HUES6 (cell line): Measurements from ENCODE around the gene CD69.

Experiments used
- H3K27ac ChIP-seq: 2 replicates; pipeline ENCODE4 v1.7.0; 2013; ENCODE audit warnings: low read depth, mild to moderate bottlenecking, low read length, inconsistent platforms
- H3K27me3 ChIP-seq: 2 replicates; pipeline ENCODE4 v1.6.1; 2013; ENCODE audit warnings: low read length; ENCODE audit not compliant: control insufficient read depth, insufficient read depth
- H3K36me3 ChIP-seq: 2 replicates; pipeline ENCODE4 v1.6.1; 2013; ENCODE audit warnings: low read length; ENCODE audit not compliant: control insufficient read depth, insufficient read depth
- H3K4me1 ChIP-seq: 2 replicates; pipeline ENCODE4 v1.6.1; 2013; ENCODE audit warnings: low read length; ENCODE audit not compliant: control insufficient read depth, insufficient read depth
- H3K4me3 ChIP-seq: 2 replicates; pipeline ENCODE4 v1.5.1; 2013; ENCODE audit warnings: low read depth, low read length
- H3K9ac ChIP-seq: one replicate; pipeline ENCODE4 v1.6.1; 2013; ENCODE audit warnings: mild to moderate bottlenecking, low read length
- H3K9me3 ChIP-seq: 2 replicates; pipeline ENCODE4 v1.6.1; 2013; ENCODE audit warnings: low read depth, low read length; ENCODE audit not compliant: control insufficient read depth, insufficient read depth

The CD69 gene

GRCh38 chr12:9760699-9761418 is at the start of gene CD69:
Gene CD69 (minus strand): TSS chr12:9760901. CDS start chr12:9760820, 81 bp downstream.
- no peaks in the 10 kb centered on the region for H3K27me3 ChIP-seq
- no peak within 1 kb of the TSS for H3K4me3 ChIP-seq
- H3K4me1 ChIP-seq: peaks cover 5% of the 10 kb centered on the region; the same call in 1 of the 2 replicates
- H3K9me3 ChIP-seq: no peaks in the 10 kb centered on the region
- H3K27ac ChIP-seq: no peak within 1 kb of the TSS
- H3K36me3 ChIP-seq: no peaks in the 10 kb centered on the region
- H3K9ac ChIP-seq: no peak within 1 kb of the TSS

GRCh38 chr12:9809866-9810265 is 49.2 kb upstream of the CD69 start:
- no peak overlapping the region for H3K4me3 ChIP-seq
- H3K9ac ChIP-seq: no peak overlapping the region
- H3K9me3 ChIP-seq: no peaks in the 10 kb centered on the region
- no peak overlapping the region for H3K27ac ChIP-seq
- 0 out of 2 replicates have a peak, but pooled peaks cover 4% of the 10 kb centered on the region for H3K4me1 ChIP-seq
- H3K36me3 ChIP-seq: no peaks in the 10 kb centered on the region
- H3K27me3 ChIP-seq: no peaks in the 10 kb centered on the region

GRCh38 chr12:9809338-9809737 is 48.6 kb upstream of the CD69 start:
- no peak overlapping the region for H3K4me3 ChIP-seq
- H3K36me3 ChIP-seq: no peaks in the 10 kb centered on the region
- no peaks in the 10 kb centered on the region for H3K27me3 ChIP-seq
- no peaks in the 10 kb centered on the region for H3K9me3 ChIP-seq
- no peak overlapping the region for H3K9ac ChIP-seq
- H3K4me1 ChIP-seq: 0 out of 2 replicates have a peak, but pooled peaks cover 4% of the 10 kb centered on the region
- no peak overlapping the region for H3K27ac ChIP-seq

DNA sequence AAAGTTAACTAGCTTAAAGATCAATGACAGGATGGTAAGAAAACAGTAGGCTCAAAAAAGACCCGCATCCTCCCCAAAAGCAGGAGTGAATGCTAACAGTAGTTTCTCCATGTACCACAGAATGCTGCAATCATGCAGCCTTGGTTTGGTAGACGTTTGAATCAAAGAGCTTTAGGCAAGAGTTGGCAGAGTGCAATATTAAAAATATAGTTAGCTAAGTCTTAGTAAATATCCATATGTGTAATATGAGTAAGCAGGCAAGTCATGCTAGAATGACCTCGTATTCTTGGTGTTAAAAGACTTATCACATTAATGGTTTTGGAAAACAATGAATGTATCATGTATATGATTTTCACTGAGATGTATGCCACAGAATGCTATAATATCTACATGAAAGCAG is 47.8 kb upstream of the CD69 start:
- Histone ChIP-seq H3K9ac (no peak overlapping the region), H3K4me1 (no peaks in the 10 kb centered on the region), H3K27me3 (no peaks in the 10 kb centered on the region), H3K4me3 (no peak overlapping the region), H3K27ac (no peak overlapping the region), H3K36me3 (no peaks in the 10 kb centered on the region), H3K9me3 (no peaks in the 10 kb centered on the region)

DNA sequence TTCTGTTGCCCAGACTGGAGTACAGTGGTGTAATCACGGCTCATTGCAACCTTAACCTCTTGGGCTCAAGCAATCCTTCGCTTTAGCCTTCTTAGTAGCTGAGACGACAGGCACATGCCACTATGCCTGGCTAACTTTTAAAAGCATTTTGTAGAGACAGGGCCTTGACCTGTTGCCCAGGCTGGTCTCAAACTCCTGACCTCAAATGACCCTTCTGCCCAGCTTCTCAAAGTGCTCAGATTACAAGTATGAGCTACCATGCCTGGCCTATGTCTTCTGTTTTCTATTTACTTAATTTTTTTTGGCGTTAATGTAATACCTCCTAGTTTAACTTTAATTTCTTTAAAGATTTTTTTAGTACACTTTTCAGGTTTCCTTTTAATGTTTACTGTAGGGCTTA is 46.0 kb upstream of the CD69 start:
- Histone ChIP-seq H3K9me3 (no peaks in the 10 kb centered on the region), H3K27ac (no peak overlapping the region), H3K4me1 (no peaks in the 10 kb centered on the region), H3K9ac (no peak overlapping the region), H3K4me3 (no peak overlapping the region), H3K36me3 (no peaks in the 10 kb centered on the region), H3K27me3 (no peaks in the 10 kb centered on the region)

- no peak overlapping the region for H3K9ac ChIP-seq
- H3K27me3 ChIP-seq: no peaks in the 10 kb centered on the region
- H3K36me3 ChIP-seq: no peaks in the 10 kb centered on the region
- H3K4me1 ChIP-seq: no peaks in the 10 kb centered on the region
- H3K27ac ChIP-seq: no peak overlapping the region
- H3K9me3 ChIP-seq: no peaks in the 10 kb centered on the region
- H3K4me3 ChIP-seq: no peak overlapping the region
Measured at GRCh38 chr12:9805883-9806282, 45.2 kb upstream of the CD69 start.

GRCh38 chr12:9799961-9800360 is 39.3 kb upstream of the CD69 start:
- Histone ChIP-seq H3K27ac (no peak overlapping the region), H3K4me1 (no peaks in the 10 kb centered on the region; the same call in 1 of the 2 replicates), H3K36me3 (no peaks in the 10 kb centered on the region), H3K9ac (no peak overlapping the region), H3K27me3 (no peaks in the 10 kb centered on the region), H3K4me3 (no peak overlapping the region), H3K9me3 (no peaks in the 10 kb centered on the region)

DNA sequence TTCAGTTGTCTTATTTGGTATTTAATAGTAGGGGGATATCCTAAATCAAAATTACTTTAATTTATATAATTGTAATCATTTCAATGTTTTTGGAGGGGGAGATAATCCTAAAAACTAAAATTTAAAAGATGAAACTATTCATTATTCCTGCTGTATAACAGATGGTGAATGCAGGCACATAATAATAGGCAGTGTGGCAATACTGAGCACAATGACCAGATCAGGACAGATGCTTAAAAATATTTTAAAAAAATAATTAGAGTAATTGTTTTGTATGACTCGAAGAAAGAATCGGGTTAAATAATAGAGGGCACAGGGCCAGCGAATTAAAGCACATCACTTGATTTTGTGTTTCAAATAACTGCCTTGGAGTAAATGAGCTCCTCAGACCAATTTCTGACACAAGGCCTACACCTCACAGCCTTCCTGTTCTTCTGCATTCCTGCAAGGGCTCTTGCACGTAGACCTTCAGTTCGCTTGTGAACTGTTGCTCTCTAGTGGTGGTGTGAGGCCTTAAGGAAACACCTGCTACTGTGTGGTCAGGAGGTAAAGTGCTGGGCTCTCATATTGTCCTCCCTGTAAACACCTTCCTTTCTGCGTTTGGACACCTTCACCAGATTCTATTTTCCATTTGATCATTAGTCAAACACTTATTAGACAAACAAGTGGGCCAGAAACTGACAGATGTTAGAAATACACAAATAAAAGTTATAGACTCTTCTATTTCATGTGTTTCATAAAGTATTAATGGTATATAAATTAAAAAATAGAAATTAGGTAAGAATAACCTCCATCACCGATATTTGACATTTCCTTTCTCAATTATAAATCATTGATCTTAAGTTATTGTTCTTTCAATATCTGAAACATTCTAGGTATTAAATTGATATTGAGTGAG is 37.3 kb upstream of the CD69 start:
- Histone ChIP-seq H3K4me1 (no peaks in the 10 kb centered on the region; the same call in 1 of the 2 replicates), H3K36me3 (no peaks in the 10 kb centered on the region), H3K9me3 (no peaks in the 10 kb centered on the region), H3K9ac (no peak overlapping the region), H3K27me3 (no peaks in the 10 kb centered on the region), H3K27ac (no peak overlapping the region), H3K4me3 (no peak overlapping the region)

DNA sequence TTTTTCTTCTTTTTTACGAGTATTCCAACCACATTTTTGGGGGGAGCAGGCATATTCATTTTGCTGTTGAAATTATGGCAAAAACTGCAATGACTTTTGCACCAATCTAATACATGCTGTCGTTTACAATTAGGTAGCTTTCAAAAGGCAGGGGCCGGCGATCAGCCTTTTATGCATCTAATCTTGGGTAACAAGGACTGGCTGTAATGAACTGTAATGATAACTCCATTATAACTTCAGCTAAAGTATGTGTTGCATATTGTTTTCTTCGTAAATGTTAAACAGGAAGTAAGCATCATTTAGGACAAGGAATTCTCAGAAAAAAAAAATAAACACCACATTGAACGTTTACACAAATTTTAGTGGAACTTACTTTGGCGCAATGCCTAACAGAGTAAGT is 36.3 kb upstream of the CD69 start:
- Histone ChIP-seq H3K36me3 (no peaks in the 10 kb centered on the region), H3K9me3 (no peaks in the 10 kb centered on the region), H3K4me3 (no peak overlapping the region), H3K27ac (no peak overlapping the region), H3K4me1 (no peaks in the 10 kb centered on the region; the same call in 1 of the 2 replicates), H3K9ac (no peak overlapping the region), H3K27me3 (no peaks in the 10 kb centered on the region)

DNA sequence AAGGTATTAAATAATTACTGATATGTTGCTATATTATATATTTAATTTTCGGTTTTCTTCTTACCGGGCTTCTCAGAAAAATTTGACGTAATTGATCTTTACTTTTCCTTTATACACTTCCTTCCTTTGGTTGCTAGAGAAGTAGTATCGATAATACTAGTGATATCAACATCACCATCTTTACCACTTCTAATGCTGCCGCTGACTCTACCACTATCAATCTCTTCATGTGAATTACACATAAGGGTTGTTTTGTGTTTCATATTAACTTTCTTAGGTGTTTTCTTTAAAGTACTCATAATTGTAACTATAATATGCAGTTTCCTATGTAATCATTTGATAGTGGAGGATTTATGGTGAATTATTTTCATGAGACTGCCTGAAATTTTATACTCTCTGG is 35.6 kb upstream of the CD69 start:
- H3K4me1 ChIP-seq: no peaks in the 10 kb centered on the region; the same call in 1 of the 2 replicates
- H3K27me3 ChIP-seq: no peaks in the 10 kb centered on the region
- H3K4me3 ChIP-seq: no peak overlapping the region
- no peak overlapping the region for H3K9ac ChIP-seq
- H3K27ac ChIP-seq: no peak overlapping the region
- no peaks in the 10 kb centered on the region for H3K9me3 ChIP-seq
- no peaks in the 10 kb centered on the region for H3K36me3 ChIP-seq

DNA sequence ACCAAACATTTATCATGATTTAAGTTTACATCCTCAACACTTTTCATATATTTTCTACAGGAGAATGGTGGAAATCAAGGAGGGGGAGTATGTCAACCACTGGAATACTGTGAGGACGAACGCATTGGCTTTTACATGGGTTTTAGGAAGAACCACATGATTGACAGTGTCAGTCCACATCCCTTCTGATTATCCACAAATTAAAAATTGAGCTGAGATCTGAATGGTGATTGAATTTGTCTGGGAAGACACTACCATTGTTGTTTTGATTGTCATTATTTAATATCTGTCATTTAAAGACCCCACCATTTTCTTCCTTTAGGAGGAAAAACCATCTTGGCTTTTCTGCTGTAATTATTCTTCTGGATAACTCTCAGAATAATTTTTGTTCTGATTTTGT is 35.2 kb upstream of the CD69 start:
- H3K27me3 ChIP-seq: no peaks in the 10 kb centered on the region

More for the DNA sequence above, 35.2 kb upstream of the CD69 start:
- Histone ChIP-seq H3K9ac (no peak overlapping the region), H3K4me1 (no peaks in the 10 kb centered on the region; the same call in 1 of the 2 replicates), H3K9me3 (no peaks in the 10 kb centered on the region), H3K36me3 (no peaks in the 10 kb centered on the region), H3K4me3 (no peak overlapping the region), H3K27ac (no peak overlapping the region)
